Caco-2 (cell line): ENCODE data around the gene HOXD10. TPM values are rescaled to one million over a fixed set of nuclear protein-coding genes. Genes with fewer than 3 reads are reported as not detected.

Source experiments
- BruUV-seq: library from RNA; stranded (reverse); fragments of 400-500 nt; replicated peaks from 2 replicates; lab custom pipeline; 2021; lab: Mats Ljungman, UMichigan
- CTCF ChIA-PET: fragments of 300-600 bp; sonication (Branson Sonifier 250); formaldehyde crosslinking; loops from one replicate; lab custom pipeline; 2022; ENCODE audit warnings: antibody characterized with exemption; lab: Charles Lee
- POLR2A ChIA-PET: fragments of 300-600 bp; sonication (Branson Sonifier 250); formaldehyde crosslinking; loops from one replicate; lab custom pipeline; 2022; ENCODE audit warnings: antibody characterized with exemption; lab: Charles Lee
- DNase-seq, 2 experiments: peaks; one replicate each; pipeline versions ENCODE4 v3.0.0 to v3.0.0-alpha.2; 2020 to 2022
- H3K27me3 ChIP-seq: replicated peaks from 2 replicates; pipeline ENCODE4 v1.6.0; 2011; ENCODE audit warnings: low read length; ENCODE audit not compliant: control insufficient read depth, insufficient read depth
- H3K36me3 ChIP-seq: 2 replicates; pipeline ENCODE4 v1.5.1; 2011; ENCODE audit warnings: low read length; ENCODE audit not compliant: control insufficient read depth, insufficient read depth
- H3K4me1 ChIP-seq: fragments of 250-450 bp; sonication (Bioruptor Pico); 2 replicates; pipeline ENCODE4 v1.5.1; 2020; ENCODE audit warnings: mild to moderate bottlenecking
- H3K4me3 ChIP-seq: 2 replicates; pipeline ENCODE4 v1.5.1; 2011; ENCODE audit warnings: low read depth, mild to moderate bottlenecking, control low read depth, low read length
- H3K9me3 ChIP-seq: fragments of 250-450 bp; sonication (Bioruptor Pico); 2 replicates; pipeline ENCODE4 v1.5.1; 2020; ENCODE audit warnings: mild to moderate bottlenecking, moderate library complexity
- H3K27ac Mint-ChIP-seq: one replicate; pipeline ENCODE4 v1.8.0; 2022; ENCODE audit warnings: mixed read lengths; ENCODE audit not compliant: unreplicated experiment
- H3K27me3 Mint-ChIP-seq: one replicate; pipeline ENCODE4 v1.8.0; 2022; ENCODE audit warnings: mixed read lengths; ENCODE audit not compliant: insufficient read depth, unreplicated experiment
- H3K36me3 Mint-ChIP-seq: one replicate; pipeline ENCODE4 v1.8.0; 2022; ENCODE audit warnings: mild to moderate bottlenecking, mixed read lengths; ENCODE audit not compliant: insufficient read depth, unreplicated experiment
- H3K4me1 Mint-ChIP-seq: one replicate; pipeline ENCODE4 v1.8.0; 2022; ENCODE audit warnings: low read depth, mixed read lengths; ENCODE audit not compliant: unreplicated experiment
- H3K4me3 Mint-ChIP-seq: one replicate; pipeline ENCODE4 v1.8.0; 2022; ENCODE audit warnings: mild to moderate bottlenecking, moderate library complexity, mixed read lengths; ENCODE audit not compliant: unreplicated experiment
- H3K9me3 Mint-ChIP-seq: one replicate; pipeline ENCODE4 v1.8.0; 2022; ENCODE audit warnings: mixed read lengths; ENCODE audit not compliant: unreplicated experiment
- CTCF ChIP-seq, 2 experiments: fragments of 200-600 bp in 1 of 2; IDR thresholded peaks; 1 replicate in 1 of 2; 2 replicates in 1 of 2; pipeline versions ENCODE4 v1.5.1 to v1.8.0; 2011 to 2022; ENCODE audit warnings: antibody characterized with exemption in 1 of 2, control low read depth in 1 of 2, inconsistent platforms in 1 of 2, low read depth in 1 of 2, low read length in 1 of 2, mild to moderate bottlenecking in 1 of 2, moderate library complexity in 1 of 2; ENCODE audit not compliant: insufficient read depth in 1 of 2, severe bottlenecking in 1 of 2, unreplicated experiment in 1 of 2
- intact Hi-C: fragments of 100-400 bp; cut with micrococcal nuclease; formaldehyde crosslinking; loops from one replicate; pipeline ENCODE4 v1.10.0; 2022; ENCODE audit not compliant: unreplicated experiment
- total RNA-seq: library from RNA; stranded (reverse); gene quantifications from 2 replicates; pipeline ENCODE4 v1.2.3, GENCODE V29; 2022

HOXD10 gene
- total RNA-seq, 1 experiment from 2014 or later: not detected

DNA sequence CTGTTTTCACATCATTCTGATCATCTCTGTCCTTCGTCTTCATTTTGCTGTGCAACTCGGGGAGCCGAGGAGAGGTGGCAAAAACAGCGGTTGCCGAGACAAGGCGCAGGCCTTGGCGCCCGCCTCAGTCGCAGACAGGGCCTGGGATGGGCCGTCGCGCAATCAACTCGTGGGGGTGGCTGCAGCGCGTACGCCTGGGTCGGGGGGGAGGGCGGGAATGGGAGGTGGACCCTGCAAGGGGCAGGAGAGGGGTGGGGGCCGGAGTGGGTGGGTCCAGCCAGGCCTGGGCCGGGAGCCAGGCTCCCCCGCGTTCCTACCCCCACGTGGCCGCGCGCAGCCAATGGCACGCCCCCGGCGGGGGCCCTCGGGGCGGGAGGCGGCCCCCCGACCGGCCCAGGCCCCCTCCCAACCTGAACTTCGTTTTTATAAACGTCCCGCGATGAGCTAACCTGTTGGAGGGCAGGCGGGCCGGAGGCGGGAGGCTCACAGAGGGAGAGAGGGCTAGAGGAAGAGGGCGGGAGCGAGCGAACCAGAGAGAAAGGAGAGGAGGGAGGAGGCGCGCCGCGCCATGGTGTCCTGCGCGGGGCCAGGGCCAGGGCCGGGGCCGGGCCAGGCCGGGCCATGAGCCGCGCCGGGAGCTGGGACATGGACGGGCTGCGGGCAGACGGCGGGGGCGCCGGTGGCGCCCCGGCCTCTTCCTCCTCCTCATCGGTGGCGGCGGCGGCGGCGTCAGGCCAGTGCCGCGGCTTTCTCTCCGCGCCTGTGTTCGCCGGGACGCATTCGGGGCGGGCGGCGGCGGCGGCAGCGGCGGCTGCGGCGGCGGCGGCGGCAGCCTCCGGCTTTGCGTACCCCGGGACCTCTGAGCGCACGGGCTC, 24.1 kb upstream of the HOXD10 start, which contains the start of gene HOXD13:
Gene HOXD13, plus strand, starts transcription at position 452 of the 875 bp plus-strand sequence. Its CDS starts 170 bp downstream, at position 622.
- TF ChIP-seq CTCF (IDR thresholded peaks at IDR 0.05; ENCODE audit: insufficient read depth in 1 of 2, low read depth in 1 of 2, low read length in 1 of 2, severe bottlenecking in 1 of 2, unreplicated experiment in 1 of 2): no peak
- H3K9me3 Mint-ChIP-seq: no peaks in the 10 kb centered on the region
- Histone ChIP-seq H3K4me1 (peaks cover 9% of the 10 kb centered on the region), H3K36me3 (no peaks in the 10 kb centered on the region), H3K4me3 (peak within 1 kb of the TSS; percentile 36), H3K9me3 (no peaks in the 10 kb centered on the region), H3K27me3 (peaks cover 16% of the 10 kb centered on the region)
- DNase-seq: no peak
- H3K4me1 Mint-ChIP-seq: no peaks in the 10 kb centered on the region
- peaks cover 41% of the 10 kb centered on the region for H3K27me3 Mint-ChIP-seq
- BruUV-seq: no TSS peak
- POLR2A ChIA-PET: no interaction called here
- intact Hi-C loops: loop anchor here (10.0 kb wide), 2 partner anchors 488 to 1058 kb away; no protein-coding TSS in a partner anchor
- no peak within 1 kb of the TSS for H3K27ac Mint-ChIP-seq
- CTCF ChIA-PET: no interaction called here
- no peaks in the 10 kb centered on the region for H3K36me3 Mint-ChIP-seq
- H3K4me3 Mint-ChIP-seq: peak within 1 kb of the TSS; percentile 68

- Mint-ChIP-seq H3K4me3 (peak overlapping the region; percentile 68), H3K4me1 (no peaks in the 10 kb centered on the region), H3K27ac (no peak overlapping the region), H3K27me3 (peaks cover 43% of the 10 kb centered on the region), H3K9me3 (no peaks in the 10 kb centered on the region), H3K36me3 (no peaks in the 10 kb centered on the region)
- CTCF ChIA-PET: interaction anchor here (0.7 kb wide), 1 partner anchor 33 kb away, joined by 3 read pairs; no protein-coding TSS in a partner anchor
- Histone ChIP-seq H3K4me1 (peaks cover 15% of the 10 kb centered on the region), H3K27me3 (peaks cover 14% of the 10 kb centered on the region), H3K9me3 (no peaks in the 10 kb centered on the region), H3K36me3 (no peaks in the 10 kb centered on the region), H3K4me3 (peak overlapping the region; percentile 36)
- POLR2A ChIA-PET: no interaction called here
- intact Hi-C loops: loop anchor here (10.0 kb wide), 2 partner anchors 489 to 1059 kb away; no protein-coding TSS in a partner anchor
- no peak for DNase-seq
- no TSS peak for BruUV-seq
- TF ChIP-seq CTCF (IDR thresholded peaks at IDR 0.05; ENCODE audit: insufficient read depth in 1 of 2, low read depth in 1 of 2, low read length in 1 of 2, severe bottlenecking in 1 of 2, unreplicated experiment in 1 of 2): peak in 1 of 2 experiments; percentile 14
Observed at GRCh38 chr2:176093145-176093897, 23.3 kb upstream of the HOXD10 start.

DNA sequence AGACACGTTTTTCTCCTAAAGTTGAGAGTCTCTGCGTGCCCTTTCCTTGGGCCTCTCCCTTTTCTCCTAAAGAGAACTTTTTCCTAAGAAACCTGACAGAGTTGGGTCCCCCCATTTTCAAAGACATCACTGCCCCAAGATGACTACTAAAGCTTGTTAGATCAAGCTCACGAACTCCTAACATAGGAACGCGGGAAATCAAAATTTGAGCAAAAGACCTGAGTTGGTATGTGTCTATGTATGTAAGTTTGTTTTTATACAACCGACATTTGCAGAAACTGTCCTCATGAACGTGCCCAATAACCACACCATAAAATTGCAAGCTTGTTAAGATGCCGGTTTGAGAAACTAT, 22.7 kb upstream of the HOXD10 start:
- H3K4me3 ChIP-seq: no peak overlapping the region
- Mint-ChIP-seq H3K4me3 (peak overlapping the region; percentile 68), H3K36me3 (no peaks in the 10 kb centered on the region), H3K9me3 (no peaks in the 10 kb centered on the region), H3K27ac (no peak overlapping the region), H3K27me3 (peaks cover 44% of the 10 kb centered on the region), H3K4me1 (no peaks in the 10 kb centered on the region)
- CTCF ChIA-PET: interaction anchor here (0.7 kb wide), 1 partner anchor 32 kb away, joined by 3 read pairs; no protein-coding TSS in a partner anchor
- peaks cover 14% of the 10 kb centered on the region for H3K27me3 ChIP-seq
- no peaks in the 10 kb centered on the region for H3K9me3 ChIP-seq
- intact Hi-C loops: loop anchor here (10.0 kb wide), 2 partner anchors 489 to 1059 kb away; no protein-coding TSS in a partner anchor
- H3K4me1 ChIP-seq: peaks cover 13% of the 10 kb centered on the region
- no peak for TF ChIP-seq CTCF (IDR thresholded peaks at IDR 0.05; ENCODE audit: insufficient read depth in 1 of 2, low read depth in 1 of 2, low read length in 1 of 2, severe bottlenecking in 1 of 2, unreplicated experiment in 1 of 2)
- no TSS peak for BruUV-seq
- no peaks in the 10 kb centered on the region for H3K36me3 ChIP-seq
- DNase-seq: no peak
- POLR2A ChIA-PET: no interaction called here
